NCI-H345 (cell line): ENCODE results near the gene PCDH15.

Experiments
- DNase-seq: peaks from one replicate; lab custom pipeline; 2025; lab: John Stamatoyannopoulos, UW

The PCDH15 gene

GRCh38 chr10:54708021-54708420 is 93.0 kb downstream of the PCDH15 start:
- no peak for DNase-seq

GRCh38 chr10:54702583-54703485 is 98.2 kb downstream of the PCDH15 start:
- no peak for DNase-seq

GRCh38 chr10:54691331-54691730 is 109.7 kb downstream of the PCDH15 start:
- no peak for DNase-seq

- no peak for DNase-seq
Observed at GRCh38 chr10:54682554-54682953, 118.5 kb downstream of the PCDH15 start.

- DNase-seq = no peak
Observed at GRCh38 chr10:54681136-54681535, 119.9 kb downstream of the PCDH15 start.

- DNase-seq = peak; percentile 0
Observed at GRCh38 chr10:54667136-54667535, 133.9 kb downstream of the PCDH15 start.

GRCh38 chr10:54666192-54666591 is 134.8 kb downstream of the PCDH15 start:
- DNase-seq = no peak

GRCh38 chr10:54665095-54665494 is 135.9 kb downstream of the PCDH15 start:
- DNase-seq = no peak

GRCh38 chr10:54660397-54660796 is 140.6 kb downstream of the PCDH15 start:
- no peak for DNase-seq

GRCh38 chr10:54656643-54657042 is 144.4 kb downstream of the PCDH15 start:
- no peak for DNase-seq

GRCh38 chr10:54653518-54653917 is 147.5 kb downstream of the PCDH15 start:
- no peak for DNase-seq

GRCh38 chr10:54650547-54650946 is 150.5 kb downstream of the PCDH15 start:
- no peak for DNase-seq

GRCh38 chr10:54622017-54622416 is 179.0 kb downstream of the PCDH15 start:
- no peak for DNase-seq

GRCh38 chr10:54620352-54620751 is 180.7 kb downstream of the PCDH15 start:
- DNase-seq = no peak

GRCh38 chr10:54614072-54614471 is 187.0 kb downstream of the PCDH15 start:
- no peak for DNase-seq

- no peak for DNase-seq
Observed at GRCh38 chr10:54613162-54613561, 187.9 kb downstream of the PCDH15 start.

- DNase-seq = no peak
Observed at GRCh38 chr10:54609423-54609822, 191.6 kb downstream of the PCDH15 start.

- no peak for DNase-seq
Observed at GRCh38 chr10:54607983-54608382, 193.0 kb downstream of the PCDH15 start.

GRCh38 chr10:54594289-54594688 is 206.7 kb downstream of the PCDH15 start:
- no peak for DNase-seq

GRCh38 chr10:54587971-54588370 is 213.1 kb downstream of the PCDH15 start:
- no peak for DNase-seq

- no peak for DNase-seq
Observed at GRCh38 chr10:54585572-54585971, 215.5 kb downstream of the PCDH15 start.

GRCh38 chr10:54577682-54578081 is 223.3 kb downstream of the PCDH15 start:
- no peak for DNase-seq

- DNase-seq = no peak
Observed at GRCh38 chr10:54576541-54576940, 224.5 kb downstream of the PCDH15 start.

- DNase-seq = no peak
Observed at GRCh38 chr10:54559498-54559897, 241.5 kb downstream of the PCDH15 start.
